Measurements from ENCODE around the gene CDH2.

CDH2 gene

DNA sequence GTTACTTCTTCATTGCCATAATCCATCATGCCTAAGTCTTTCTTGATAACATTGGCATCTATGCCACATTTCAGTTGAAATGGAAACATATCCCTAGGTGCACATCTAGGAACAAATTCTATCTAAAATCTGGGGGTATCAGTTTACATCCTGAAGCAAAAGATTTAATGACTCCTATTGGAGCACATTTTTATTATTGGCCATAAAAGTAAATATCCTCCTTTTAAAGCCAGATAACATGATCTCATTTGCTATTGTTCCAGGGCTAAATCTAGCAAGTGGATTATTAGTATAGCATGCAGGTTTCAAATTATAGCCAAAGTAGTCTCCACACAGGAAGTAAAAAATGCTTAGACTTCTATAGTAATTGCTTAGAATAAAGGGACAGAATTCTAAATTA lies 193.2 kb downstream of the CDH2 start:
- H3K27me3 ChIP-seq (replicated peaks; ENCODE audit: control insufficient read depth, insufficient read depth, low read length): no peaks in the 10 kb centered on the region
- no peaks in the 10 kb centered on the region for H3K36me3 ChIP-seq (ENCODE audit: control insufficient read depth, insufficient read depth, low read length, severe bottlenecking)
- H3K4me3 ChIP-seq (ENCODE audit: low read length): no peak overlapping the region
- H3K9me3 ChIP-seq (ENCODE audit: control insufficient read depth, low read length): no peaks in the 10 kb centered on the region
- no peak for DNase-seq (ENCODE audit: low read depth)
- H3K4me1 ChIP-seq (ENCODE audit: control insufficient read depth, insufficient read depth, low read length): no peaks in the 10 kb centered on the region
- no peak overlapping the region for H3K9ac ChIP-seq (ENCODE audit: low read length)

- Histone ChIP-seq H3K36me3 (ENCODE audit: control insufficient read depth, insufficient read depth, low read length, severe bottlenecking) (no peaks in the 10 kb centered on the region), H3K4me3 (ENCODE audit: low read length) (no peak overlapping the region), H3K27me3 (replicated peaks; ENCODE audit: control insufficient read depth, insufficient read depth, low read length) (no peaks in the 10 kb centered on the region), H3K4me1 (ENCODE audit: control insufficient read depth, insufficient read depth, low read length) (no peaks in the 10 kb centered on the region), H3K9me3 (ENCODE audit: control insufficient read depth, low read length) (no peaks in the 10 kb centered on the region), H3K9ac (ENCODE audit: low read length) (no peak overlapping the region)
- DNase-seq (ENCODE audit: low read depth): no peak
These were observed 200.0 kb downstream of the CDH2 start for GRCh38 chr18:27976806-27977408.

GRCh38 chr18:27970321-27970720 lies 206.6 kb downstream of the CDH2 start:
- Histone ChIP-seq H3K4me1 (ENCODE audit: control insufficient read depth, insufficient read depth, low read length) (no peaks in the 10 kb centered on the region), H3K36me3 (ENCODE audit: control insufficient read depth, insufficient read depth, low read length, severe bottlenecking) (no peaks in the 10 kb centered on the region)

DNA sequence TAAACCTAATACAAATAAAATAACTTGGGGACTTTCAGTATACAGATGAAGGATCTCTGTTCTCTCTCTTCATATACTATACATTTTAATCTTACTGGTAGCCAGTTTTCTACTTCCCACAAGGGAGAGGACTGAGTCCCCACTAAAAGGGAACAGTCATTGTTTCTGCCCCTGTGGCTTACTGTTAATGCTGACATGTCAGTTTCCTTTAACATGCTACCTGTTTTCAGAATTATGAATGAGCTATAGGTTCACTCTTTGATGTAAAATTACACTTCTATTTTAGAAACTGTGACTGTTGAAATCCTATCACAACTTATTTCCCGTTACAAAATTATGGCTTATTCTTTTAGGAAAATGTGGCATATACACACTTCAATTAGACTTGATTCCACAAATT lies 207.7 kb downstream of the CDH2 start:
- no peaks in the 10 kb centered on the region for H3K9me3 ChIP-seq (ENCODE audit: control insufficient read depth, low read length)
- no peak overlapping the region for H3K4me3 ChIP-seq (ENCODE audit: low read length)
- DNase-seq (ENCODE audit: low read depth): no peak
- no peak overlapping the region for H3K9ac ChIP-seq (ENCODE audit: low read length)
- no peaks in the 10 kb centered on the region for H3K36me3 ChIP-seq (ENCODE audit: control insufficient read depth, insufficient read depth, low read length, severe bottlenecking)
- no peaks in the 10 kb centered on the region for H3K27me3 ChIP-seq (replicated peaks; ENCODE audit: control insufficient read depth, insufficient read depth, low read length)
- no peaks in the 10 kb centered on the region for H3K4me1 ChIP-seq (ENCODE audit: control insufficient read depth, insufficient read depth, low read length)

More at GRCh38 chr18:27970321-27970720, 206.6 kb downstream of the CDH2 start:
- Histone ChIP-seq H3K27me3 (replicated peaks; ENCODE audit: control insufficient read depth, insufficient read depth, low read length) (no peaks in the 10 kb centered on the region), H3K9ac (ENCODE audit: low read length) (no peak overlapping the region), H3K9me3 (ENCODE audit: control insufficient read depth, low read length) (no peaks in the 10 kb centered on the region), H3K4me3 (ENCODE audit: low read length) (no peak overlapping the region)
- no peak for DNase-seq (ENCODE audit: low read depth)

- no peaks in the 10 kb centered on the region for H3K36me3 ChIP-seq (ENCODE audit: control insufficient read depth, insufficient read depth, low read length, severe bottlenecking)
These were observed 208.8 kb downstream of the CDH2 start for GRCh38 chr18:27967913-27968824.

DNA sequence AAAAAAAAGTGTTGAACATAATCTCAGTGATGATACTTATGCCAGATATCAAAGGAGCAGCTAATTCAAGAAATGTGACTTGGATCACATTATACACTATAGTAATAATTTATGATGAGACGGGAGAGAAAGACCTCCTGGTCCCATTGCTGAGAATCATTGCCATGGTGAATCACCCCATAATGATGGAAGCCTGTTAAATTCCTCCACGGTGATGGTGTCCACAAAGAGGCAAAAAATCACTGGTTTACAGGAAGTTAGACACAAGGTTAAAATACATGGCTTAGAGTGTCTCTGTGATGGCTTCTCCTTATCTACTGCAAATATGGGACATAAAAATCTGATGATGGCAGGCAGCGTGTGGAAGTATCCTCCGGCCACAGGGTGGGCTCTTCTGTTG lies 210.0 kb downstream of the CDH2 start:
- H3K9me3 ChIP-seq (ENCODE audit: control insufficient read depth, low read length): no peaks in the 10 kb centered on the region

More at GRCh38 chr18:27967913-27968824, 208.8 kb downstream of the CDH2 start:
- Histone ChIP-seq H3K4me3 (ENCODE audit: low read length) (no peak overlapping the region), H3K9ac (ENCODE audit: low read length) (no peak overlapping the region), H3K27me3 (replicated peaks; ENCODE audit: control insufficient read depth, insufficient read depth, low read length) (no peaks in the 10 kb centered on the region), H3K9me3 (ENCODE audit: control insufficient read depth, low read length) (no peaks in the 10 kb centered on the region), H3K4me1 (ENCODE audit: control insufficient read depth, insufficient read depth, low read length) (no peaks in the 10 kb centered on the region)
- peak; percentile 46 for DNase-seq (ENCODE audit: low read depth)

GRCh38 chr18:27964811-27965210 lies 212.1 kb downstream of the CDH2 start:
- Histone ChIP-seq H3K4me3 (ENCODE audit: low read length) (no peak overlapping the region), H3K36me3 (ENCODE audit: control insufficient read depth, insufficient read depth, low read length, severe bottlenecking) (peaks cover 9% of the 10 kb centered on the region), H3K9ac (ENCODE audit: low read length) (no peak overlapping the region), H3K4me1 (ENCODE audit: control insufficient read depth, insufficient read depth, low read length) (no peaks in the 10 kb centered on the region), H3K27me3 (replicated peaks; ENCODE audit: control insufficient read depth, insufficient read depth, low read length) (no peaks in the 10 kb centered on the region), H3K9me3 (ENCODE audit: control insufficient read depth, low read length) (no peaks in the 10 kb centered on the region)
- DNase-seq (ENCODE audit: low read depth): no peak

More for the DNA sequence above, 210.0 kb downstream of the CDH2 start:
- DNase-seq (ENCODE audit: low read depth): no peak
- H3K4me3 ChIP-seq (ENCODE audit: low read length): no peak overlapping the region
- H3K36me3 ChIP-seq (ENCODE audit: control insufficient read depth, insufficient read depth, low read length, severe bottlenecking): no peaks in the 10 kb centered on the region
- no peak overlapping the region for H3K9ac ChIP-seq (ENCODE audit: low read length)
- no peaks in the 10 kb centered on the region for H3K27me3 ChIP-seq (replicated peaks; ENCODE audit: control insufficient read depth, insufficient read depth, low read length)
- no peaks in the 10 kb centered on the region for H3K4me1 ChIP-seq (ENCODE audit: control insufficient read depth, insufficient read depth, low read length)

GRCh38 chr18:27959101-27959500 lies 217.8 kb downstream of the CDH2 start:
- Histone ChIP-seq H3K36me3 (ENCODE audit: control insufficient read depth, insufficient read depth, low read length, severe bottlenecking) (peaks cover 9% of the 10 kb centered on the region), H3K9ac (ENCODE audit: low read length) (no peak overlapping the region), H3K9me3 (ENCODE audit: control insufficient read depth, low read length) (no peaks in the 10 kb centered on the region), H3K4me1 (ENCODE audit: control insufficient read depth, insufficient read depth, low read length) (peaks cover 3% of the 10 kb centered on the region), H3K4me3 (ENCODE audit: low read length) (no peak overlapping the region), H3K27me3 (replicated peaks; ENCODE audit: control insufficient read depth, insufficient read depth, low read length) (no peaks in the 10 kb centered on the region)
- peak; percentile 58 for DNase-seq (ENCODE audit: low read depth)

DNA sequence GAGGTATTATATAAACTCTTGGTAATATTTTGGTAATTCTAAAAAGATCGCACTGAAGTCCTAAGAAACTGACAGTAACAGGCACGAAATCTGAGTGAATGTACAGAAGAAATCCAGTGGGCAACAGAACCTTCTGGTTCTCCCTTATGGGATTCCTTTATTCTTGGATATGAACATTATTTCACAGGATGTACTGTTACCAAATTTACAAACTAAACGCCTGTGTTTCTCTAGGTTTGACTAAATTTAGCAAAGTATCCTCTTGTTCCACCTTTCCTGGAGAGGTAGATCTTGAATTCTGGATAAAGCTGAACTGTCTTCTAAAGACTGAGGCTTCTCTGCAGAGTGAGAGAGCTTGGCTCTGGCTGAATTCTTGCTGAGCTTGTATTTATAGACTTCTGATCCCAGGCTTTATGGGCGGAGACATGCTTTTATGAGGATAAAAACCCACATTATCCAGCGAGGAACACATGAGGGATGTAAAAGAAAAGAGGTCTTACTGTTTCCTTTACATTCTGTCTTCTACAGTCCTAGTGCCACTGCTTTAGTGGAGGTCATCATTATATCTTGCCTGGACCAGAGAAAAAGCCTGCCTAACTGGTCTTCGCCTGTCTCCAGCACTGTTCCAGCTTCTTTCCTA lies 220.8 kb downstream of the CDH2 start:
- peaks cover 9% of the 10 kb centered on the region for H3K36me3 ChIP-seq (ENCODE audit: control insufficient read depth, insufficient read depth, low read length, severe bottlenecking)
- peaks cover 3% of the 10 kb centered on the region for H3K4me1 ChIP-seq (ENCODE audit: control insufficient read depth, insufficient read depth, low read length)
- no peak for DNase-seq (ENCODE audit: low read depth)
- H3K4me3 ChIP-seq (ENCODE audit: low read length): no peak overlapping the region
- no peaks in the 10 kb centered on the region for H3K9me3 ChIP-seq (ENCODE audit: control insufficient read depth, low read length)
- H3K27me3 ChIP-seq (replicated peaks; ENCODE audit: control insufficient read depth, insufficient read depth, low read length): no peaks in the 10 kb centered on the region
- H3K9ac ChIP-seq (ENCODE audit: low read length): no peak overlapping the region

GRCh38 chr18:27954226-27954625 lies 222.7 kb downstream of the CDH2 start:
- H3K4me3 ChIP-seq (ENCODE audit: low read length): no peak overlapping the region
- H3K9ac ChIP-seq (ENCODE audit: low read length): no peak overlapping the region
- H3K36me3 ChIP-seq (ENCODE audit: control insufficient read depth, insufficient read depth, low read length, severe bottlenecking): no peaks in the 10 kb centered on the region
- peak; percentile 81 for DNase-seq (ENCODE audit: low read depth)
- no peaks in the 10 kb centered on the region for H3K27me3 ChIP-seq (replicated peaks; ENCODE audit: control insufficient read depth, insufficient read depth, low read length)
- no peaks in the 10 kb centered on the region for H3K9me3 ChIP-seq (ENCODE audit: control insufficient read depth, low read length)
- peaks cover 3% of the 10 kb centered on the region for H3K4me1 ChIP-seq (ENCODE audit: control insufficient read depth, insufficient read depth, low read length)

GRCh38 chr18:27952741-27953140 lies 224.2 kb downstream of the CDH2 start:
- Histone ChIP-seq H3K9ac (ENCODE audit: low read length) (no peak overlapping the region), H3K9me3 (ENCODE audit: control insufficient read depth, low read length) (no peaks in the 10 kb centered on the region), H3K36me3 (ENCODE audit: control insufficient read depth, insufficient read depth, low read length, severe bottlenecking) (no peaks in the 10 kb centered on the region)

More at GRCh38 chr18:27952741-27953140, 224.2 kb downstream of the CDH2 start:
- no peak for DNase-seq (ENCODE audit: low read depth)
- Histone ChIP-seq H3K4me3 (ENCODE audit: low read length) (no peak overlapping the region), H3K4me1 (ENCODE audit: control insufficient read depth, insufficient read depth, low read length) (peaks cover 3% of the 10 kb centered on the region), H3K27me3 (replicated peaks; ENCODE audit: control insufficient read depth, insufficient read depth, low read length) (no peaks in the 10 kb centered on the region)
